Liver (tissue), 9 donors: ENCODE results near the gene TNNI3. TPM values are rescaled to one million over a fixed set of nuclear protein-coding genes. Genes with fewer than 3 reads are reported as not detected.

Experiments used
- DNase-seq: peaks from one replicate; pipeline ENCODE4 v3.0.0-alpha.2; 2017; ENCODE audit warnings: low spot score
- H3K27ac ChIP-seq, 2 donors: one replicate each; pipeline ENCODE4 v1.7.0; 2013; ENCODE audit warnings: inconsistent platforms in 2 of 2, low read length in 2 of 2, control low read depth in 1 of 2, low read depth in 1 of 2, mild to moderate bottlenecking in 1 of 2
- H3K27me3 ChIP-seq, 4 donors: one replicate each; pipeline versions ENCODE4 v1.6.1 to v1.7.0; 2013; ENCODE audit warnings: low read length in 3 of 4, inconsistent platforms in 1 of 4, mild to moderate bottlenecking in 1 of 4, moderate library complexity in 1 of 4; ENCODE audit not compliant: control insufficient read depth in 4 of 4, insufficient read depth in 4 of 4
- H3K36me3 ChIP-seq, 4 donors: one replicate each; pipeline versions ENCODE4 v1.6.1 to v1.7.0; 2013; ENCODE audit warnings: low read length in 3 of 4, mild to moderate bottlenecking in 3 of 4, low read depth in 1 of 4, moderate library complexity in 1 of 4; ENCODE audit not compliant: control insufficient read depth in 4 of 4, insufficient read depth in 3 of 4
- H3K4me1 ChIP-seq, 4 donors: one replicate each; pipeline versions ENCODE4 v1.6.1 to v1.7.0; 2013; ENCODE audit warnings: low read length in 3 of 4, mild to moderate bottlenecking in 3 of 4, moderate library complexity in 1 of 4; ENCODE audit not compliant: control insufficient read depth in 4 of 4, insufficient read depth in 4 of 4
- H3K4me3 ChIP-seq, 3 donors: one replicate each; pipeline versions ENCODE4 v1.6.1 to v1.7.0; 2013; ENCODE audit warnings: low read length in 3 of 3, control low read depth in 1 of 3, low read depth in 1 of 3, mild to moderate bottlenecking in 1 of 3
- H3K9ac ChIP-seq, 2 donors: one replicate each; pipeline ENCODE4 v1.7.0; 2013; ENCODE audit warnings: low read length in 2 of 2, mild to moderate bottlenecking in 2 of 2, moderate library complexity in 2 of 2, control low read depth in 1 of 2, low read depth in 1 of 2
- H3K9me3 ChIP-seq, 4 donors: one replicate each; pipeline versions ENCODE4 v1.6.1 to v1.7.0; 2013; ENCODE audit warnings: low read length in 3 of 4; ENCODE audit not compliant: control insufficient read depth in 4 of 4
- EGR1 ChIP-seq, 2 donors: IDR thresholded peaks; 2 replicates each; pipeline ENCODE4 v1.6.1; 2016 to 2018; ENCODE audit warnings: antibody characterized with exemption in 2 of 2, low read depth in 2 of 2
- FOXA1 ChIP-seq: IDR thresholded peaks from 2 replicates; pipeline ENCODE4 v1.6.1; 2016; ENCODE audit warnings: antibody characterized with exemption
- FOXA2 ChIP-seq: IDR thresholded peaks from 2 replicates; pipeline ENCODE4 v1.6.1; 2016; ENCODE audit warnings: antibody characterized with exemption
- GABPA ChIP-seq, 2 donors: IDR thresholded peaks in 1 of 2; conservative IDR thresholded peaks in 1 of 2; 2 replicates each; pipeline ENCODE4 v1.6.1; 2016; ENCODE audit warnings: antibody characterized with exemption in 2 of 2, mild to moderate bottlenecking in 1 of 2, moderate library complexity in 1 of 2
- HNF4A ChIP-seq, 2 donors: conservative IDR thresholded peaks; 2 replicates each; pipeline ENCODE4 v1.6.1; 2016; ENCODE audit warnings: antibody characterized with exemption in 2 of 2, mild to moderate bottlenecking in 2 of 2
- NR2F2 ChIP-seq: IDR thresholded peaks from 2 replicates; pipeline ENCODE4 v1.6.1; 2016; ENCODE audit warnings: antibody characterized with exemption
- RAD21 ChIP-seq, 2 donors: IDR thresholded peaks; 2 replicates each; pipeline ENCODE4 v1.6.1; 2016; ENCODE audit warnings: antibody characterized with exemption in 2 of 2, mild to moderate bottlenecking in 2 of 2
- SP1 ChIP-seq: IDR thresholded peaks from 2 replicates; pipeline ENCODE4 v1.6.1; 2018; ENCODE audit warnings: antibody characterized with exemption, mild to moderate bottlenecking
- TAF1 ChIP-seq: conservative IDR thresholded peaks from 2 replicates; pipeline ENCODE4 v1.6.1; 2016; ENCODE audit warnings: antibody characterized with exemption, mild to moderate bottlenecking
- YY1 ChIP-seq: IDR thresholded peaks from 2 replicates; pipeline ENCODE4 v1.6.1; 2016; ENCODE audit warnings: antibody characterized with exemption, mild to moderate bottlenecking
- WGBS: extraction: QIAGEN DNeasy Blood & Tissue Kit; methylation state at CpG from one replicate; pipeline ENCODE4 v1.1.7; 2013; 5-methylcytosine and 5-hydroxymethylcytosine counted together
- polyA plus RNA-seq, 2 donors: library from polyadenylated mRNA; stranded (reverse) in 1 of 2; unstranded in 1 of 2; fragments of 200-250 nt in 1 of 2; fragments of >200 nt in 1 of 2; fragmentation: Nextera tagmentation in 1 of 2; extraction: Ambion mirVana in 1 of 2; gene quantifications; one replicate each; pipeline versions ENCODE4 v1.2.1 to v1.2.3, GENCODE V29; 2013 to 2015
- total RNA-seq, 2 donors: library from RNA; depleted of rRNA; stranded (reverse); fragments of >200 nt; gene quantifications; one replicate each; pipeline ENCODE4 v1.2.3, GENCODE V29; 2014
- TF ChIP-seq, protein P1 (sequence below): IDR thresholded peaks from 2 replicates; pipeline ENCODE4 v1.6.1; 2016; ENCODE audit warnings: antibody characterized with exemption
- TF ChIP-seq, protein P2 (sequence below): IDR thresholded peaks from 2 replicates; pipeline ENCODE4 v1.6.1; 2016; ENCODE audit warnings: antibody characterized with exemption
- TF ChIP-seq, protein P3 (sequence below): fragments of 150-350 bp; IDR thresholded peaks from 2 replicates; pipeline ENCODE4 v1.5.1; 2017; ENCODE audit warnings: improper control_type of control experiment, low read depth, low read length; ENCODE audit not compliant: missing input control
- TF ChIP-seq, protein P4 (sequence below): IDR thresholded peaks from 2 replicates; pipeline ENCODE4 v1.6.1; 2016; ENCODE audit warnings: antibody characterized with exemption, mild to moderate bottlenecking
- TF ChIP-seq, protein P5 (sequence below): IDR thresholded peaks from 2 replicates; pipeline ENCODE4 v1.6.1; 2016; ENCODE audit warnings: antibody characterized with exemption
- donor health status: healthy.
- donor health status: healthy.
- donor health status: healthy.
- donor health status: healthy.
- donor health status: healthy.

TNNI3 gene
- total and polyA plus RNA-seq, 4 donors = not detected

DNA sequence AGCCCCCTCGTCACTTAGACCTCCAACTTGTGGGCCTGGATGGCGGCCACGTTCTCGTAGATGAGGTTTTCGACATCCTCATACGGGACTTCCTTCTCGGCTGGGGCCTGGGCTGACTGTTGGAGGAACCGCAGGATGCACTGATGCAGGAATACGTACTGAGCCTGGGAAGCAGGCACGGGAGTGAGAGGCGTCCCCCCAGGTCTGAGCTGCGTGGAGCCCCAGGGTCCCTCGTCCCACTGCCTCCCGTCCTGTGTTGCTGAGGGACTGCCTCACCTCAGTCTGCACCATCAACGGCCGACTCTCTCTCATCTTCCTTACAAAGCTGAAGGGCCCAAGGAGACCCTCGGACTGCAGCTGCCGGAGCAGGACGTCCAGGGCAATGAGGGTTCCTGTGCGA is 24.2 kb upstream of the TNNI3 start:
- no peak for TF ChIP-seq FOXA2
- TF ChIP-seq HNF4A (conservative IDR thresholded peaks at IDR 0.05) = no peak
- TF ChIP-seq EGR1 (IDR thresholded peaks at IDR 0.05; ENCODE audit: low read depth in 2 of 2) = no peak
- TF ChIP-seq, protein P1, sequence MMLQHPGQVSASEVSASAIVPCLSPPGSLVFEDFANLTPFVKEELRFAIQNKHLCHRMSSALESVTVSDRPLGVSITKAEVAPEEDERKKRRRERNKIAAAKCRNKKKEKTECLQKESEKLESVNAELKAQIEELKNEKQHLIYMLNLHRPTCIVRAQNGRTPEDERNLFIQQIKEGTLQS = no peak
- no peak for TF ChIP-seq GABPA (IDR thresholded peaks at IDR 0.05 in 1 of 2, conservative IDR thresholded peaks at IDR 0.05 in 1 of 2)
- TF ChIP-seq, protein P2, sequence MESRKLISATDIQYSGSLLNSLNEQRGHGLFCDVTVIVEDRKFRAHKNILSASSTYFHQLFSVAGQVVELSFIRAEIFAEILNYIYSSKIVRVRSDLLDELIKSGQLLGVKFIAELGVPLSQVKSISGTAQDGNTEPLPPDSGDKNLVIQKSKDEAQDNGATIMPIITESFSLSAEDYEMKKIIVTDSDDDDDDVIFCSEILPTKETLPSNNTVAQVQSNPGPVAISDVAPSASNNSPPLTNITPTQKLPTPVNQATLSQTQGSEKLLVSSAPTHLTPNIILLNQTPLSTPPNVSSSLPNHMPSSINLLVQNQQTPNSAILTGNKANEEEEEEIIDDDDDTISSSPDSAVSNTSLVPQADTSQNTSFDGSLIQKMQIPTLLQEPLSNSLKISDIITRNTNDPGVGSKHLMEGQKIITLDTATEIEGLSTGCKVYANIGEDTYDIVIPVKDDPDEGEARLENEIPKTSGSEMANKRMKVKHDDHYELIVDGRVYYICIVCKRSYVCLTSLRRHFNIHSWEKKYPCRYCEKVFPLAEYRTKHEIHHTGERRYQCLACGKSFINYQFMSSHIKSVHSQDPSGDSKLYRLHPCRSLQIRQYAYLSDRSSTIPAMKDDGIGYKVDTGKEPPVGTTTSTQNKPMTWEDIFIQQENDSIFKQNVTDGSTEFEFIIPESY = no peak
- no peak for TF ChIP-seq SP1
- TF ChIP-seq FOXA1 = no peak
- no peak for TF ChIP-seq NR2F2
- no peak for TF ChIP-seq YY1
- TF ChIP-seq, protein P3, sequence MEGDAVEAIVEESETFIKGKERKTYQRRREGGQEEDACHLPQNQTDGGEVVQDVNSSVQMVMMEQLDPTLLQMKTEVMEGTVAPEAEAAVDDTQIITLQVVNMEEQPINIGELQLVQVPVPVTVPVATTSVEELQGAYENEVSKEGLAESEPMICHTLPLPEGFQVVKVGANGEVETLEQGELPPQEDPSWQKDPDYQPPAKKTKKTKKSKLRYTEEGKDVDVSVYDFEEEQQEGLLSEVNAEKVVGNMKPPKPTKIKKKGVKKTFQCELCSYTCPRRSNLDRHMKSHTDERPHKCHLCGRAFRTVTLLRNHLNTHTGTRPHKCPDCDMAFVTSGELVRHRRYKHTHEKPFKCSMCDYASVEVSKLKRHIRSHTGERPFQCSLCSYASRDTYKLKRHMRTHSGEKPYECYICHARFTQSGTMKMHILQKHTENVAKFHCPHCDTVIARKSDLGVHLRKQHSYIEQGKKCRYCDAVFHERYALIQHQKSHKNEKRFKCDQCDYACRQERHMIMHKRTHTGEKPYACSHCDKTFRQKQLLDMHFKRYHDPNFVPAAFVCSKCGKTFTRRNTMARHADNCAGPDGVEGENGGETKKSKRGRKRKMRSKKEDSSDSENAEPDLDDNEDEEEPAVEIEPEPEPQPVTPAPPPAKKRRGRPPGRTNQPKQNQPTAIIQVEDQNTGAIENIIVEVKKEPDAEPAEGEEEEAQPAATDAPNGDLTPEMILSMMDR = no peak
- TF ChIP-seq RAD21 (IDR thresholded peaks at IDR 0.05) = no peak
- TF ChIP-seq, protein P4, sequence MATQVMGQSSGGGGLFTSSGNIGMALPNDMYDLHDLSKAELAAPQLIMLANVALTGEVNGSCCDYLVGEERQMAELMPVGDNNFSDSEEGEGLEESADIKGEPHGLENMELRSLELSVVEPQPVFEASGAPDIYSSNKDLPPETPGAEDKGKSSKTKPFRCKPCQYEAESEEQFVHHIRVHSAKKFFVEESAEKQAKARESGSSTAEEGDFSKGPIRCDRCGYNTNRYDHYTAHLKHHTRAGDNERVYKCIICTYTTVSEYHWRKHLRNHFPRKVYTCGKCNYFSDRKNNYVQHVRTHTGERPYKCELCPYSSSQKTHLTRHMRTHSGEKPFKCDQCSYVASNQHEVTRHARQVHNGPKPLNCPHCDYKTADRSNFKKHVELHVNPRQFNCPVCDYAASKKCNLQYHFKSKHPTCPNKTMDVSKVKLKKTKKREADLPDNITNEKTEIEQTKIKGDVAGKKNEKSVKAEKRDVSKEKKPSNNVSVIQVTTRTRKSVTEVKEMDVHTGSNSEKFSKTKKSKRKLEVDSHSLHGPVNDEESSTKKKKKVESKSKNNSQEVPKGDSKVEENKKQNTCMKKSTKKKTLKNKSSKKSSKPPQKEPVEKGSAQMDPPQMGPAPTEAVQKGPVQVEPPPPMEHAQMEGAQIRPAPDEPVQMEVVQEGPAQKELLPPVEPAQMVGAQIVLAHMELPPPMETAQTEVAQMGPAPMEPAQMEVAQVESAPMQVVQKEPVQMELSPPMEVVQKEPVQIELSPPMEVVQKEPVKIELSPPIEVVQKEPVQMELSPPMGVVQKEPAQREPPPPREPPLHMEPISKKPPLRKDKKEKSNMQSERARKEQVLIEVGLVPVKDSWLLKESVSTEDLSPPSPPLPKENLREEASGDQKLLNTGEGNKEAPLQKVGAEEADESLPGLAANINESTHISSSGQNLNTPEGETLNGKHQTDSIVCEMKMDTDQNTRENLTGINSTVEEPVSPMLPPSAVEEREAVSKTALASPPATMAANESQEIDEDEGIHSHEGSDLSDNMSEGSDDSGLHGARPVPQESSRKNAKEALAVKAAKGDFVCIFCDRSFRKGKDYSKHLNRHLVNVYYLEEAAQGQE = no peak
- TF ChIP-seq, protein P5, sequence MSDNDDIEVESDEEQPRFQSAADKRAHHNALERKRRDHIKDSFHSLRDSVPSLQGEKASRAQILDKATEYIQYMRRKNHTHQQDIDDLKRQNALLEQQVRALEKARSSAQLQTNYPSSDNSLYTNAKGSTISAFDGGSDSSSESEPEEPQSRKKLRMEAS = no peak
- no peak for TF ChIP-seq TAF1
- Histone ChIP-seq H3K27me3 (peaks cover 2 to 5% (median 4%) of the 10 kb centered on the region in 4 donors), H3K9me3 (no peaks in the 10 kb centered on the region), H3K4me3 (no peak overlapping the region), H3K4me1 (peaks cover 2 to 8% (median 7%) of the 10 kb centered on the region in 4 donors), H3K9ac (no peak overlapping the region), H3K27ac (no peak overlapping the region), H3K36me3 (peaks cover 0 to 7% (median 0%) of the 10 kb centered on the region in 4 donors)
- 86% methylated on average over 20 of the region's 20 CpGs for WGBS
- DNase-seq = no peak
